Progenitor cell of endocrine pancreas (in vitro differentiated cells): Measurements from ENCODE around the gene ITGA8. TPM values are rescaled to one million over a fixed set of nuclear protein-coding genes. Genes with fewer than 3 reads are reported as not detected.
A peak's percentile ranks its signal among the peaks of the same experiment; 100 is the strongest.

Source experiments
- DNase-seq: peaks from one replicate; pipeline ENCODE4 v3.0.0; 2021; ENCODE audit warnings: low spot score; ENCODE audit not compliant: unreplicated experiment
- H3K27ac Mint-ChIP-seq: 2 replicates; pipeline ENCODE4 v1.8.0; 2021; ENCODE audit warnings: mild to moderate bottlenecking, moderate library complexity, mixed read lengths
- H3K27me3 Mint-ChIP-seq: 2 replicates; pipeline ENCODE4 v1.8.0; 2021; ENCODE audit warnings: mixed read lengths
- H3K36me3 Mint-ChIP-seq: 2 replicates; pipeline ENCODE4 v1.8.0; 2022; ENCODE audit warnings: mixed read lengths; ENCODE audit not compliant: insufficient read depth
- H3K4me1 Mint-ChIP-seq: 2 replicates; pipeline ENCODE4 v1.8.0; 2021; ENCODE audit warnings: low read depth, mixed read lengths
- H3K4me3 Mint-ChIP-seq: 2 replicates; pipeline ENCODE4 v1.8.0; 2021; ENCODE audit warnings: low read depth, mild to moderate bottlenecking, moderate library complexity, mixed read lengths
- H3K9me3 Mint-ChIP-seq: 2 replicates; pipeline ENCODE4 v1.8.0; 2021; ENCODE audit warnings: low read depth, mixed read lengths
- total RNA-seq: library from RNA; stranded (reverse); gene quantifications from 2 replicates; pipeline ENCODE4 v1.2.1, GENCODE V29; 2021
- TF ChIP-seq, protein P1 (sequence below): fragments of 200-600 bp; sonication (generic); IDR thresholded peaks from one replicate; pipeline ENCODE4 v1.5.0; 2021; ENCODE audit warnings: antibody characterized with exemption, mild to moderate bottlenecking; ENCODE audit not compliant: unreplicated experiment

ITGA8 gene
- total RNA-seq, 1 donor from 2014 or later, result not detected

DNA sequence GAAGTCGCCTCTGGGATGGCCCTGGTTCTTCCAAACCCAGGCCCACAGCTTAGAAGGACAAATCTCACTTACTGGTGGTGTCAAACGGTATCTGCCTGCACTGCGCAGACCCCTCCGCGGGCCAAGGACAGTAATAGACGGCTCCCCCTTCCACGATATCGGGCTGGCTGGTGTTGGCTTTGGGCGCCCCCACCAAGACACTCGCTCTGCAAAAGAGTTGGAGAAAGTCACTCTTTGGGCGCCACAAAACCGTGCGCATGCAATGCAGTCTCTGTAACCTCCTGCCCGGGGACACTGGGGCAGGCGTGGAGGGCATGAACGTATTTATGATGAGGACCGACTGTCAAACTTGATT lies 1.1 kb downstream of the ITGA8 start:
- Mint-ChIP-seq H3K4me1 (peaks cover 2% of the 10 kb centered on the region), H3K36me3 (no peaks in the 10 kb centered on the region), H3K9me3 (no peaks in the 10 kb centered on the region), H3K27me3 (peaks cover 72% of the 10 kb centered on the region), H3K4me3 (peak overlapping the region; percentile 73), H3K27ac (no peak overlapping the region)
- no peak for DNase-seq
- TF ChIP-seq, protein P1, sequence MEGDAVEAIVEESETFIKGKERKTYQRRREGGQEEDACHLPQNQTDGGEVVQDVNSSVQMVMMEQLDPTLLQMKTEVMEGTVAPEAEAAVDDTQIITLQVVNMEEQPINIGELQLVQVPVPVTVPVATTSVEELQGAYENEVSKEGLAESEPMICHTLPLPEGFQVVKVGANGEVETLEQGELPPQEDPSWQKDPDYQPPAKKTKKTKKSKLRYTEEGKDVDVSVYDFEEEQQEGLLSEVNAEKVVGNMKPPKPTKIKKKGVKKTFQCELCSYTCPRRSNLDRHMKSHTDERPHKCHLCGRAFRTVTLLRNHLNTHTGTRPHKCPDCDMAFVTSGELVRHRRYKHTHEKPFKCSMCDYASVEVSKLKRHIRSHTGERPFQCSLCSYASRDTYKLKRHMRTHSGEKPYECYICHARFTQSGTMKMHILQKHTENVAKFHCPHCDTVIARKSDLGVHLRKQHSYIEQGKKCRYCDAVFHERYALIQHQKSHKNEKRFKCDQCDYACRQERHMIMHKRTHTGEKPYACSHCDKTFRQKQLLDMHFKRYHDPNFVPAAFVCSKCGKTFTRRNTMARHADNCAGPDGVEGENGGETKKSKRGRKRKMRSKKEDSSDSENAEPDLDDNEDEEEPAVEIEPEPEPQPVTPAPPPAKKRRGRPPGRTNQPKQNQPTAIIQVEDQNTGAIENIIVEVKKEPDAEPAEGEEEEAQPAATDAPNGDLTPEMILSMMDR, result no peak

DNA sequence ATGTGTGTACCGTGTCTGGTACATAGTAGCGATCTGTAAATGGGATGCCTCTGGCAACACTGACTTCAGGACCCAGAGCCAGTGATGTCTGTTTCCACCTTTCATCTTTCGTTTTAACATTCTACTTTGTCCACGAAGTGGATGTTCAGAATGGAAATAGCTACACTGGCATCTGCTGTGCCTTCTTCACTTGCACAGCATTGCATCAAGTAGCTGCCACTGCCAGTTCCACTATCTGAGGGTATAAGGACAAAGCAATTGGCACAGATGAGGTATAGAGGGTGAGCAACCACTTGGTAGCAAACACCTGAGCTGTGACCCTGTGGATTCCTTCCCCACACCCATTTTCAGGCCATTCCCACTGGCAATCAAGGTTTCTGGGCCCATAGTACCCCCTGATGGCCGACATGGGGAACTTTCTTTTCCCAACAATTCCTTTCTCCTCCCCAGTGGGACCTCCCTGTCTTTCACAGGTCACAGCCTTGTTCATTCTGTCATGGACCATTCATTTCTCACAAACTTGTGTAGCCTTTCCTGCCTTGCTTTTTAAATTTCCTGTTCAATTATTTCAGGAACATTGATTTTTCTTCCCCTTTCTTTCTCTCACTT lies 4.0 kb downstream of the ITGA8 start:
- no peak overlapping the region for H3K27ac Mint-ChIP-seq
- peak; percentile 11 for DNase-seq
- no peaks in the 10 kb centered on the region for H3K36me3 Mint-ChIP-seq
- no peak overlapping the region for H3K4me3 Mint-ChIP-seq
- H3K27me3 Mint-ChIP-seq, result peaks cover 47% of the 10 kb centered on the region
- TF ChIP-seq, protein P1, result peak; percentile 64
- peaks cover 2% of the 10 kb centered on the region for H3K4me1 Mint-ChIP-seq
- H3K9me3 Mint-ChIP-seq, result no peaks in the 10 kb centered on the region

DNA sequence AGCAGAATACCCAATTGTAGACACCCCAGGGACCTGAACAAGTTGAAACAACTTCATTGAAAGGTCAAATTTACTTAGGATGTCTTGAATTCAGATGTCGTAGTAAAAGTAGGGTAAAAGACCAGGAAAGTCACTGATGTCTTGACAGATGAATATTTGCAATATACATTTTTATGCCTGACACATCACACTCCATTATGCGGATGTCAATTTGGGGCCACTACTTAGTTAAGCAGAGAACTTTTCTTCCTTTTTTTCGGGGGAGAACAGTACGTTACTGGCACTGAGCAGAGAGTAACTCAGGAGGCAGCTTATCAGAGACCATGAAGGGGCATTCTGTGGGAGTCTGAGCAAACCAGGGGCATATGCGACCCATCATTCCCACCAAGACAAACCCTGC lies 4.9 kb downstream of the ITGA8 start:
- H3K9me3 Mint-ChIP-seq, result no peaks in the 10 kb centered on the region
- DNase-seq, result no peak
- peaks cover 41% of the 10 kb centered on the region for H3K27me3 Mint-ChIP-seq
- TF ChIP-seq, protein P1, result no peak
- no peaks in the 10 kb centered on the region for H3K36me3 Mint-ChIP-seq
- H3K4me1 Mint-ChIP-seq, result peaks cover 2% of the 10 kb centered on the region
- no peak overlapping the region for H3K4me3 Mint-ChIP-seq
- H3K27ac Mint-ChIP-seq, result no peak overlapping the region

DNA sequence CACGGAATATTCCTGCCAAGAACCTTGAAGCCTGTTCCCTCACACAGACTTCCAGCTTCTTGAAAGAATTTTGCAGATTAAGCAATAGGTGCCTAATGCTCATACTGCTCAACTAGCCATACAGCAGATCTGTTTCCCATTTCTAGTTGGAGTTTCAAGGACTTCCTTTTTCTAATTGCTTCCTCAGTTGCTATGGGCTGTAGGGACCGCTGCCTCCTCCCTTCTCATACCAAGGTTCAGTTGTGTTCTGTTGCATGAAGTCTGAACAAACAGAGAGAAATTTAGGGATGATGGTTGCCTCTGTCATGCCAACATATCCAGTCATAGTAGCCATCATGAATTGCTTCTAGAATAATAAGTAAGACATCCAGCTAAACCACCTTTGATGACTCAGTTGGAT lies 6.8 kb downstream of the ITGA8 start:
- H3K36me3 Mint-ChIP-seq, result no peaks in the 10 kb centered on the region
- H3K4me3 Mint-ChIP-seq, result no peak overlapping the region
- DNase-seq, result no peak
- no peaks in the 10 kb centered on the region for H3K9me3 Mint-ChIP-seq
- no peak overlapping the region for H3K27ac Mint-ChIP-seq
- TF ChIP-seq, protein P1, result no peak
- no peaks in the 10 kb centered on the region for H3K4me1 Mint-ChIP-seq
- H3K27me3 Mint-ChIP-seq, result peaks cover 26% of the 10 kb centered on the region

DNA sequence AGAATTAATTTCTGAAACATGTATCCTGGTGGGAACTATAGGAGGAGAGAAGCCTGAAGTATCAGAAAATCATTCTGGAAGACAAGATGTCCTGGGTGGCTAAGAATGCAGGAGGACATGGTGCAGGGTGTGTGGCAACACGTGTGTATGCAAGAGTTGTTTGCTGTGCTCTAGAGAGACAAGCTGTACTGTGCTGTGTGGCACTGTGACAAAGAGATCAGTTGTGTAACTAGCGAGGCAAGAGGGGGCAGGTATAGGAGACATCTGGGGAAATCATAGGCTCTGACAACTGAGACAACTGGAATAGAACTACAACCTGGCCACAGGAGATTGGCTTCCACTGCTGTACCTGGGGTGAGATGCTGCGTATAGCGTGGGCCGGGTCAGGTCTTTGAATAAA lies 9.3 kb downstream of the ITGA8 start:
- TF ChIP-seq, protein P1, result no peak
- H3K4me3 Mint-ChIP-seq, result no peak overlapping the region
- no peak overlapping the region for H3K27ac Mint-ChIP-seq
- H3K4me1 Mint-ChIP-seq, result no peaks in the 10 kb centered on the region
- peaks cover 10% of the 10 kb centered on the region for H3K27me3 Mint-ChIP-seq
- DNase-seq, result no peak
- no peaks in the 10 kb centered on the region for H3K36me3 Mint-ChIP-seq
- H3K9me3 Mint-ChIP-seq, result no peaks in the 10 kb centered on the region
